Measurements from ENCODE around the gene FCN2.

Gene FCN2

GRCh38 chr9:134936346-134937163 is 55.9 kb downstream of the FCN2 start:
- Histone ChIP-seq H3K9me2 (ENCODE audit: low read depth, low read length) (no peaks in the 10 kb centered on the region), H3K4me2 (ENCODE audit: low read length) (peak overlapping the region; percentile 60), H3K27ac (ENCODE audit: low read depth, low read length, poor library complexity, severe bottlenecking) (peak overlapping the region; percentile 88), H3K36me3 (ENCODE audit: insufficient read depth, low read length) (peaks cover 6% of the 10 kb centered on the region; the same call in 1 of the 2 replicates), H4K20me1 (ENCODE audit: insufficient read depth, low read length) (no peaks in the 10 kb centered on the region), H3F3A (ENCODE audit: insufficient read depth, low read length) (no peaks in the 10 kb centered on the region), H3K79me2 (ENCODE audit: insufficient read depth, low read length) (no peaks in the 10 kb centered on the region), H2AFZ (ENCODE audit: low read length) (no peak overlapping the region), H3K9me3 (ENCODE audit: low read length) (no peaks in the 10 kb centered on the region), H3K9ac (ENCODE audit: low read length) (peak overlapping the region; percentile 31; the same call in 1 of the 2 replicates), H3K27me3 (ENCODE audit: insufficient read depth, low read length) (no peaks in the 10 kb centered on the region), H3K4me3 (ENCODE audit: low read depth, low read length, poor library complexity, severe bottlenecking) (peak overlapping the region; percentile 31), H3K4me1 (ENCODE audit: insufficient read depth, low read length, severe bottlenecking) (peaks cover 66% of the 10 kb centered on the region)
- TF ChIP-seq EZH2 (IDR thresholded peaks at IDR 0.05; ENCODE audit: borderline replicate concordance, low read length): no peak
- TF ChIP-seq CTCF (IDR thresholded peaks at IDR 0.05; ENCODE audit: low read length): no peak
